Endothelial cell of umbilical vein (primary cell): ENCODE measurements around the gene SMARCD2. TPM values are rescaled to one million over a fixed set of nuclear protein-coding genes. Genes with fewer than 3 reads are reported as not detected.
"Not testable (repeated sequence)": the region's sequence is repeated elsewhere in the genome, so short reads cannot be mapped to it uniquely, and the experiment has no call there.

Experiments
- BruUV-seq: library from RNA; stranded (reverse); fragments of 400-500 nt; replicated peaks from 2 replicates; lab custom pipeline; 2021; lab: Mats Ljungman, UMichigan
- CTCF ChIA-PET: fragments of 300-600, 350-600 bp; sonication (Branson Sonifier 250); formaldehyde crosslinking; loops from one replicate; lab custom pipeline; 2021; ENCODE audit warnings: antibody characterized with exemption, inconsistent platforms; lab: Charles Lee
- POLR2A ChIA-PET: fragments of 300-600, 350-600 bp; sonication (Branson Sonifier 250); formaldehyde crosslinking; loops from one replicate; lab custom pipeline; 2021; ENCODE audit warnings: antibody characterized with exemption, inconsistent platforms; lab: Charles Lee
- DNase-seq: peaks from one replicate; pipeline ENCODE4 v3.0.0-alpha.2; 2011; ENCODE audit warnings: low read depth, low spot score
- FAIRE-seq: peaks from 2 replicates; lab custom pipeline; 2011; peaks lifted over from hg19 to GRCh38; lab: Jason Lieb, UNC
- H2AFZ ChIP-seq: 2 replicates; pipeline ENCODE4 v1.6.0; 2012; ENCODE audit warnings: low read depth, low read length, control low read depth, inconsistent platforms
- H3K27ac ChIP-seq: 2 replicates; pipeline ENCODE4 v1.5.1; 2011; ENCODE audit warnings: low read depth, mild to moderate bottlenecking, control low read depth, low read length, moderate library complexity; ENCODE audit not compliant: insufficient read depth
- H3K27me3 ChIP-seq, 2 experiments: 2 replicates each; pipeline versions ENCODE4 v1.6.0 to v1.6.1; 2011; ENCODE audit warnings: low read length in 2 of 2, mixed read lengths in 1 of 2; ENCODE audit not compliant: control insufficient read depth in 2 of 2, insufficient read depth in 2 of 2
- H3K36me3 ChIP-seq, 2 experiments: 2 replicates in 1 of 2; 3 replicates in 1 of 2; pipeline ENCODE4 v1.5.1; 2011; ENCODE audit warnings: low read length in 2 of 2, mild to moderate bottlenecking in 1 of 2, moderate library complexity in 1 of 2; ENCODE audit not compliant: control insufficient read depth in 2 of 2, insufficient read depth in 2 of 2; ENCODE audit errors: extremely low read depth in 1 of 2
- H3K4me1 ChIP-seq: 3 replicates; pipeline ENCODE4 v1.5.1; 2011; ENCODE audit warnings: mild to moderate bottlenecking, low read length; ENCODE audit not compliant: control insufficient read depth, insufficient read depth; ENCODE audit errors: extremely low read depth
- H3K4me2 ChIP-seq: 2 replicates; pipeline ENCODE4 v1.6.1; 2011; ENCODE audit warnings: low read length, control low read depth, mixed read lengths; ENCODE audit not compliant: insufficient read depth
- H3K4me3 ChIP-seq, 3 experiments: fragments of 200-600 bp in 1 of 3; sonication (generic), shearing (Covaris generic) in 1 of 3; replicated peaks in 1 of 3; 2 replicates each; pipeline ENCODE4 v1.5.1; 2011 to 2016; ENCODE audit warnings: control low read depth in 3 of 3, low read length in 3 of 3, mild to moderate bottlenecking in 2 of 3, inconsistent platforms in 1 of 3, low read depth in 1 of 3, moderate library complexity in 1 of 3; ENCODE audit not compliant: insufficient read depth in 1 of 3
- H3K79me2 ChIP-seq: 2 replicates; pipeline ENCODE4 v1.6.0; 2012; ENCODE audit warnings: low read length, inconsistent platforms; ENCODE audit not compliant: control insufficient read depth, insufficient read depth
- H3K9ac ChIP-seq: replicated peaks from 2 replicates; pipeline ENCODE3; 2011; ENCODE audit warnings: low read length, control low read depth; ENCODE audit not compliant: insufficient read depth; ENCODE audit errors: extremely low read depth
- H3K9me1 ChIP-seq: replicated peaks from 3 replicates; pipeline ENCODE4 v1.6.0; 2011; ENCODE audit warnings: mild to moderate bottlenecking, low read length; ENCODE audit not compliant: control insufficient read depth, insufficient read depth; ENCODE audit errors: extremely low read depth
- H3K9me3 ChIP-seq: replicated peaks from 2 replicates; pipeline ENCODE4 v1.5.1; 2012; ENCODE audit warnings: low read length, inconsistent platforms; ENCODE audit not compliant: control insufficient read depth, insufficient read depth
- H4K20me1 ChIP-seq: replicated peaks from 2 replicates; pipeline ENCODE3; 2011; ENCODE audit warnings: mild to moderate bottlenecking, low read length; ENCODE audit not compliant: control insufficient read depth, insufficient read depth; ENCODE audit errors: extremely low read depth
- EZH2 ChIP-seq: IDR thresholded peaks from 2 replicates; pipeline ENCODE4 v1.6.1; 2012; ENCODE audit warnings: borderline replicate concordance, low read depth, mild to moderate bottlenecking, moderate library complexity, low read length, inconsistent platforms; ENCODE audit not compliant: severe bottlenecking
- FOS ChIP-seq: IDR thresholded peaks from 2 replicates; pipeline ENCODE4 v1.6.1; 2011; ENCODE audit warnings: mild to moderate bottlenecking, low read length, moderate library complexity, borderline replicate concordance; ENCODE audit not compliant: insufficient read depth
- GATA2 ChIP-seq: IDR thresholded peaks from 2 replicates; pipeline ENCODE4 v1.7.0; 2011; ENCODE audit warnings: low read depth, mild to moderate bottlenecking, moderate library complexity, mixed read lengths, low read length; ENCODE audit not compliant: insufficient read length, insufficient read depth
- JUN ChIP-seq: IDR thresholded peaks from 2 replicates; pipeline ENCODE4 v1.6.1; 2011; ENCODE audit warnings: borderline replicate concordance, low read depth; ENCODE audit not compliant: insufficient read length, insufficient read depth
- MYC ChIP-seq: IDR thresholded peaks from one replicate; pipeline ENCODE4 v1.6.1; 2011; ENCODE audit warnings: mild to moderate bottlenecking, low read depth, low read length
- POLR2A ChIP-seq: IDR thresholded peaks from 2 replicates; pipeline ENCODE4 v1.6.1; 2012; ENCODE audit warnings: low read depth, mild to moderate bottlenecking, control low read depth, low read length
- POLR2AphosphoS5 ChIP-seq: IDR thresholded peaks from 2 replicates; pipeline ENCODE4 v1.6.1; 2012; ENCODE audit warnings: low read depth, mild to moderate bottlenecking, control low read depth, low read length, moderate library complexity; ENCODE audit not compliant: insufficient read depth
- dilution Hi-C: fragments of 300-500 bp; cut with MboI; formaldehyde crosslinking; loops from one replicate; pipeline ENCODE4 v1.15.0; 2019; ENCODE audit warnings: low sequenced_read_pairs; ENCODE audit not compliant: extremely low pct_ligation_motif_present
- intact Hi-C: fragments of 100-400 bp; cut with micrococcal nuclease; formaldehyde crosslinking; loops from one replicate; pipeline ENCODE4 v1.10.0; 2022
- polyA plus RNA-seq, 4 experiments: library from polyadenylated mRNA; depleted of rRNA in 3 of 4; stranded (reverse) in 3 of 4; unstranded in 1 of 4; fragments of >200 nt; gene quantifications; 2 replicates each; pipeline versions ENCODE4 v1.2.1 to v1.2.3, GENCODE V29; 2011 to 2012; ENCODE audit warnings: missing spikeins in 1 of 4
- total RNA-seq: library from RNA; stranded (reverse); gene quantifications from 2 replicates; pipeline ENCODE4 v1.2.3, GENCODE V29; 2021
- TF ChIP-seq, protein P1 (sequence below): IDR thresholded peaks from 2 replicates; pipeline ENCODE4 v1.6.1; 2011; ENCODE audit not compliant: insufficient read depth, insufficient read length
- TF ChIP-seq, protein P2 (sequence below), 2 donors: IDR thresholded peaks; 1 replicate in 1 of 2; 2 replicates in 1 of 2; pipeline ENCODE4 v1.5.1; 2011; ENCODE audit warnings: low read length in 2 of 2, mild to moderate bottlenecking in 2 of 2, moderate library complexity in 2 of 2, control low read depth in 1 of 2, inconsistent platforms in 1 of 2, low read depth in 1 of 2; ENCODE audit not compliant: insufficient read depth in 1 of 2; ENCODE audit errors: extremely low read depth in 1 of 2

The SMARCD2 gene
- total and polyA plus RNA-seq, 2 donors (not counting 3 experiments of a cell fraction or from before 2014, with no cell fraction given): 51.2 to 55.7 TPM

- dilution Hi-C loops: no loop called here
These were observed 16.8 kb upstream of the SMARCD2 start for GRCh38 chr17:63859257-63859656.

DNA sequence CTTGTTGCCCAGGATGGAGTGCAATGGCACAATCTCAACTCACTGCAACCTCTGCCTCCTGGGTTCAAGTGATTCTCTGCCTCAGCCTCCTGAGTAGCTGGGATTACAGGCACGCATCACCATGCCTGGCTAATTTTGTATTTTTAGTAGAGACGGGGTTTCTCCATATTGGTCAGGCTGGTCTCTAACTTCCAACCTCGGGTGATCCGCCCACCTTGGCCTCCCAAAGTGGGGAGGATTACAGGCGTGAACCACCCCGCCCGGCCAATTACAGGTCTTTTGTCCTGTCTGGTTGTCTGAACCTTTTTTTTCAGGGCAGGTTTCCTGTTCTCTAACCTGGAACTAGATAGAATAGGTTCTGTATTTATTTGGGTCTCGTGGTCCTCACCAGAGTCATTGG, 13.9 kb upstream of the SMARCD2 start:
- H3K36me3 ChIP-seq, BruUV-seq, FAIRE-seq, dilution Hi-C loops, H3K9ac ChIP-seq, H3K4me3 ChIP-seq, H3K79me2 ChIP-seq, H2AFZ ChIP-seq, H3K4me1 ChIP-seq, H3K27ac ChIP-seq, DNase-seq, H4K20me1 ChIP-seq, H3K9me1 ChIP-seq, H3K4me2 ChIP-seq, H3K9me3 ChIP-seq, intact Hi-C loops, POLR2A ChIA-PET: not testable (repeated sequence)
- H3K27me3 ChIP-seq: peaks cover 10 to 19% of the 10 kb centered on the region in 2 experiments
- CTCF ChIA-PET: interaction anchor here (0.6 to 1.2 kb wide), 8 partner anchors 8 to 241 kb away, joined by 3 to 6 read pairs (median 5); no protein-coding TSS in a partner anchor

More at GRCh38 chr17:63859257-63859656, 16.8 kb upstream of the SMARCD2 start:
- intact Hi-C loops: no loop called here
- Histone ChIP-seq H3K4me1 (no peaks in the 10 kb centered on the region), H3K27me3 (peaks cover 10 to 19% of the 10 kb centered on the region in 2 experiments), H3K9ac (no peak overlapping the region), H3K36me3 (no peaks in the 10 kb centered on the region), H3K79me2 (no peaks in the 10 kb centered on the region), H2AFZ (no peak overlapping the region), H3K27ac (no peak overlapping the region), H3K4me3 (no peak overlapping the region), H3K4me2 (no peak overlapping the region), H3K9me1 (no peaks in the 10 kb centered on the region), H4K20me1 (no peaks in the 10 kb centered on the region), H3K9me3 (no peaks in the 10 kb centered on the region)
- BruUV-seq: no TSS peak
- CTCF ChIA-PET: interaction anchor here (0.7 to 3.6 kb wide), 5 partner anchors 10 to 434 kb away, joined by 3 to 31 read pairs (median 6); no protein-coding TSS in a partner anchor
- FAIRE-seq (no peak), DNase-seq (no peak)
- POLR2A ChIA-PET: no interaction called here
- TF ChIP-seq, protein P1, sequence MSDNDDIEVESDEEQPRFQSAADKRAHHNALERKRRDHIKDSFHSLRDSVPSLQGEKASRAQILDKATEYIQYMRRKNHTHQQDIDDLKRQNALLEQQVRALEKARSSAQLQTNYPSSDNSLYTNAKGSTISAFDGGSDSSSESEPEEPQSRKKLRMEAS: no peak
- no peak for TF ChIP-seq POLR2A
- TF ChIP-seq GATA2: no peak
- TF ChIP-seq MYC: no peak
- TF ChIP-seq EZH2: no peak
- TF ChIP-seq, protein P2, sequence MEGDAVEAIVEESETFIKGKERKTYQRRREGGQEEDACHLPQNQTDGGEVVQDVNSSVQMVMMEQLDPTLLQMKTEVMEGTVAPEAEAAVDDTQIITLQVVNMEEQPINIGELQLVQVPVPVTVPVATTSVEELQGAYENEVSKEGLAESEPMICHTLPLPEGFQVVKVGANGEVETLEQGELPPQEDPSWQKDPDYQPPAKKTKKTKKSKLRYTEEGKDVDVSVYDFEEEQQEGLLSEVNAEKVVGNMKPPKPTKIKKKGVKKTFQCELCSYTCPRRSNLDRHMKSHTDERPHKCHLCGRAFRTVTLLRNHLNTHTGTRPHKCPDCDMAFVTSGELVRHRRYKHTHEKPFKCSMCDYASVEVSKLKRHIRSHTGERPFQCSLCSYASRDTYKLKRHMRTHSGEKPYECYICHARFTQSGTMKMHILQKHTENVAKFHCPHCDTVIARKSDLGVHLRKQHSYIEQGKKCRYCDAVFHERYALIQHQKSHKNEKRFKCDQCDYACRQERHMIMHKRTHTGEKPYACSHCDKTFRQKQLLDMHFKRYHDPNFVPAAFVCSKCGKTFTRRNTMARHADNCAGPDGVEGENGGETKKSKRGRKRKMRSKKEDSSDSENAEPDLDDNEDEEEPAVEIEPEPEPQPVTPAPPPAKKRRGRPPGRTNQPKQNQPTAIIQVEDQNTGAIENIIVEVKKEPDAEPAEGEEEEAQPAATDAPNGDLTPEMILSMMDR (IDR thresholded peaks at IDR 0.05; ENCODE audit: extremely low read depth in 1 of 2, insufficient read depth in 1 of 2, low read depth in 1 of 2, low read length in 2 of 2): no peak
- TF ChIP-seq FOS: no peak
- TF ChIP-seq POLR2AphosphoS5: no peak
- TF ChIP-seq JUN: no peak
